K562 (cell line): ENCODE results near the gene ENOX2. TPM values are rescaled to one million over a fixed set of nuclear protein-coding genes. Genes with fewer than 3 reads are reported as not detected.

Experiments used
- ATAC-seq: fragments of 200-7000 bp; cut with Tn5 transposase; 3 replicates; pipeline ENCODE4 v1.9.1; 2020; ENCODE audit warnings: moderate library complexity
- BruUV-seq: library from RNA; stranded (reverse); fragments of 400-500 nt; replicated peaks from 2 replicates; lab custom pipeline; 2021; lab: Mats Ljungman, UMichigan
- CTCF ChIA-PET: fragments of 300-600 bp; formaldehyde crosslinking; extraction: SDS; loops from one replicate; lab custom pipeline; 2021; ENCODE audit warnings: low intra/inter-chr PET ratio; lab: Yijun Ruan, JAX
- POLR2A ChIA-PET: fragments of 300-600, 350-650 bp; sonication (Branson Sonifier 250); formaldehyde crosslinking; extraction: SDS; loops from one replicate; lab custom pipeline; 2021; ENCODE audit warnings: antibody characterized with exemption, inconsistent platforms; lab: Yijun Ruan, JAX
- DNase-seq, 4 experiments: peaks; one replicate each; pipeline versions ENCODE4 v3.0.0 to v3.0.0-alpha.2; 2011 to 2018; ENCODE audit warnings: low spot score in 3 of 4, mixed read lengths in 3 of 4; ENCODE audit errors: extremely low read depth in 1 of 4
- FAIRE-seq: peaks from 2 replicates; lab custom pipeline; 2011; peaks lifted over from hg19 to GRCh38; lab: Jason Lieb, UNC
- H2AFZ ChIP-seq: 2 replicates; pipeline ENCODE4 v1.6.0; 2011; ENCODE audit warnings: low read depth, low read length, control low read depth, inconsistent platforms
- H3K27ac ChIP-seq: fragments of 200-600 bp; 3 replicates; pipeline ENCODE4 v1.8.0; 2011; ENCODE audit warnings: low read depth, mild to moderate bottlenecking, control low read depth, inconsistent platforms, low read length, moderate library complexity, mixed read lengths; ENCODE audit errors: extremely low read depth
- H3K27me3 ChIP-seq, 2 experiments: fragments of 300-600 bp in 1 of 2; 2 replicates in 1 of 2; 3 replicates in 1 of 2; pipeline versions ENCODE4 v1.6.0 to v1.8.0; 2011; ENCODE audit warnings: inconsistent platforms in 2 of 2, low read length in 2 of 2, mild to moderate bottlenecking in 1 of 2, mixed read lengths in 1 of 2, moderate library complexity in 1 of 2; ENCODE audit not compliant: control insufficient read depth in 2 of 2, insufficient read depth in 2 of 2
- H3K36me3 ChIP-seq: fragments of 300-600 bp; 3 replicates; pipeline ENCODE4 v1.8.0; 2011; ENCODE audit warnings: mild to moderate bottlenecking, low read length, inconsistent platforms; ENCODE audit not compliant: control insufficient read depth, insufficient read depth
- H3K4me1 ChIP-seq, 2 experiments: fragments of 200-600 bp in 1 of 2; replicated peaks in 1 of 2; 2 replicates in 1 of 2; 3 replicates in 1 of 2; pipeline versions ENCODE4 v1.5.1 to v1.8.0; 2011; ENCODE audit warnings: inconsistent platforms in 2 of 2, low read length in 2 of 2, mild to moderate bottlenecking in 1 of 2, mixed read lengths in 1 of 2, moderate library complexity in 1 of 2; ENCODE audit not compliant: control insufficient read depth in 2 of 2, insufficient read depth in 2 of 2
- H3K4me2 ChIP-seq: 2 replicates; pipeline ENCODE4 v1.6.1; 2011; ENCODE audit warnings: low read length, control low read depth, inconsistent platforms, mixed read lengths; ENCODE audit not compliant: insufficient read depth
- H3K4me3 ChIP-seq: fragments of 200-600 bp; sonication (generic), shearing (Covaris generic); 2 replicates; pipeline ENCODE4 v1.5.1; 2016; ENCODE audit warnings: control low read depth, inconsistent platforms
- H3K79me2 ChIP-seq: fragments of 200-600 bp; 3 replicates; pipeline ENCODE4 v1.8.0; 2011; ENCODE audit warnings: low read length, inconsistent platforms; ENCODE audit not compliant: control insufficient read depth, insufficient read depth
- H3K9ac ChIP-seq, 2 experiments: 2 replicates each; pipeline versions ENCODE4 v1.6.0 to v1.6.1; 2011; ENCODE audit warnings: low read depth in 2 of 2, low read length in 2 of 2, control low read depth in 1 of 2, inconsistent platforms in 1 of 2, mild to moderate bottlenecking in 1 of 2, mixed read lengths in 1 of 2; ENCODE audit not compliant: insufficient read depth in 1 of 2
- H3K9me1 ChIP-seq: one replicate; pipeline ENCODE4 v1.6.0; 2011; ENCODE audit warnings: inconsistent platforms, mild to moderate bottlenecking, low read length, moderate library complexity; ENCODE audit not compliant: control insufficient read depth, insufficient read depth
- H3K9me3 ChIP-seq: replicated peaks from 2 replicates; pipeline ENCODE4 v1.5.1; 2011; ENCODE audit warnings: low read depth, low read length, inconsistent platforms; ENCODE audit not compliant: control insufficient read depth, insufficient read depth
- H4K20me1 ChIP-seq: replicated peaks from 2 replicates; pipeline ENCODE4 v1.6.1; 2011; ENCODE audit warnings: low read length, inconsistent platforms, mixed read lengths; ENCODE audit not compliant: control insufficient read depth, insufficient read depth
- DPF2 ChIP-seq: fragments of 450-650 bp; IDR thresholded peaks from 2 replicates; pipeline ENCODE4 v1.6.1; 2016
- GTF2F1 ChIP-seq: IDR thresholded peaks from 2 replicates; pipeline ENCODE4 v1.6.1; 2011; ENCODE audit warnings: low read depth, low read length, improper control_type of control experiment
- HEY1 ChIP-seq: fragments of 250-450 bp; sonication (Bioruptor Pico); IDR thresholded peaks from 2 replicates; pipeline ENCODE4 v1.5.0; 2020; ENCODE audit warnings: mild to moderate bottlenecking, moderate library complexity, borderline replicate concordance
- HMG20B ChIP-seq: fragments of 250-450 bp; sonication (Bioruptor Pico); IDR thresholded peaks from 2 replicates; pipeline ENCODE4 v1.5.0; 2021; ENCODE audit warnings: mild to moderate bottlenecking
- NFXL1 ChIP-seq: fragments of 450-650 bp; formaldehyde crosslinking; IDR thresholded peaks from 2 replicates; pipeline ENCODE4 v1.4.0; 2021; ENCODE audit warnings: mild to moderate bottlenecking
- RFX5 ChIP-seq: IDR thresholded peaks from 2 replicates; pipeline ENCODE4 v1.6.1; 2011; ENCODE audit warnings: low read depth, mild to moderate bottlenecking, improper control_type of control experiment, low read length
- SETDB1 ChIP-seq: IDR thresholded peaks from one replicate; pipeline ENCODE4 v1.6.1; 2012; ENCODE audit warnings: low read length, control low read depth, inconsistent platforms
- ZNF282 ChIP-seq: sonication (generic); formaldehyde crosslinking; IDR thresholded peaks from 2 replicates; pipeline ENCODE4 v1.8.1; 2023; ENCODE audit warnings: missing genetic modification reagents
- in situ Hi-C: fragments of 300-500 bp; cut with MboI; formaldehyde crosslinking; loops from 4 replicates; pipeline ENCODE4 v1.15.0; 2018; ENCODE audit warnings: inconsistent platforms, mixed read lengths
- intact Hi-C: fragments of 100-400 bp; cut with micrococcal nuclease; formaldehyde crosslinking; loops from 2 replicates; pipeline ENCODE4 v1.14.2; 2022
- polyA plus RNA-seq, 8 experiments: library from polyadenylated mRNA; depleted of rRNA in 4 of 8; stranded (reverse) in 5 of 8; unstranded in 3 of 8; fragments of >200 nt; fragmentation: Nextera tagmentation in 2 of 8; fragmentation: Illumina TruSeq in 1 of 8; extraction: Ambion mirVana in 2 of 8; extraction: Trizol in 1 of 8; gene quantifications; 2 replicates each; pipeline versions ENCODE4 v1.2.1 to v1.2.3, GENCODE V29; 2011 to 2014; ENCODE audit warnings: inconsistent platforms in 1 of 8, missing spikeins in 1 of 8
- total RNA-seq, 7 experiments: library from RNA; depleted of rRNA in 6 of 7; stranded (reverse); fragments of >200 nt in 6 of 7; fragmentation: Illumina TruSeq in 2 of 7; extraction: Trizol in 2 of 7; gene quantifications; 2 replicates each; pipeline versions ENCODE4 v1.2.1 to v1.2.3, GENCODE V29; 2011 to 2021; ENCODE audit warnings: low replicate concordance in 1 of 7
- TF ChIP-seq, protein P1 (sequence below): fragments of 450-650 bp; formaldehyde crosslinking; IDR thresholded peaks from 2 replicates; pipeline ENCODE4 v1.4.0; 2020; ENCODE audit warnings: mild to moderate bottlenecking, mixed read lengths
- TF ChIP-seq, protein P2 (sequence below): fragments of 450-650 bp; IDR thresholded peaks from 2 replicates; pipeline ENCODE4 v1.6.1; 2017; ENCODE audit warnings: mild to moderate bottlenecking, moderate library complexity
- TF ChIP-seq, protein P3 (sequence below): fragments of 200-600 bp; sonication (generic); IDR thresholded peaks from one replicate; pipeline ENCODE4 v1.6.1; 2012; ENCODE audit warnings: mild to moderate bottlenecking, low read depth, low read length, inconsistent platforms

ENOX2 gene
- total and polyA plus RNA-seq, 9 of the 15 experiments (the other 6 are each of a cell fraction or from before 2014, with no cell fraction given): 6.1 to 24.0 (median 13.8) TPM

DNA sequence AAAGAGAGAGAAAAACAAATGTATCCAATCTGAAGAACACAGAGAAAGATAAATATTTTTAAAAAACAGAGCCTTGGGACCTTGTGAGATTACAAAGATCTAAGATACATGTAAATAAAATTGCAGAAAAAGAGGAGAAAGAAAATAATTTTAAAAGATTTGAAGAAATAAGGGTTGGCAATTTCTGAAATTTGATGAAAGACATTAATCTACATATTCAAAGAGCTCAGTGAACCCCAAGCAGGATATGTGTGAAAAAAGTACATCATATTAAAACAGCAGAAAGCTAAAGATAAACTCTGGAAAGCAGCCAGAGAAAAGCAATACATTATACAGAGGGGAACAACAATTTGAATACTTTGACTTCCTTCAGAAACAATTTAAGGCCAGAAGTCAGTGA is 244.7 kb downstream of the ENOX2 start:
- no TSS peak for BruUV-seq
- no peak overlapping the region for H2AFZ ChIP-seq
- no peak overlapping the region for H3K4me3 ChIP-seq
- no peaks in the 10 kb centered on the region for H3K27me3 ChIP-seq
- DNase-seq (no peak), ATAC-seq (no peak), FAIRE-seq (no peak)
- no peaks in the 10 kb centered on the region for H4K20me1 ChIP-seq
- no peaks in the 10 kb centered on the region for H3K9me1 ChIP-seq
- ChIA-PET CTCF (no interaction called here), POLR2A (no interaction called here)
- H3K4me2 ChIP-seq: no peak overlapping the region
- H3K4me1 ChIP-seq: no peaks in the 10 kb centered on the region
- intact Hi-C loops: no loop called here
- no peak overlapping the region for H3K9ac ChIP-seq
- no peaks in the 10 kb centered on the region for H3K9me3 ChIP-seq
- in situ Hi-C loops: no loop called here
- H3K36me3 ChIP-seq: no peaks in the 10 kb centered on the region
- H3K79me2 ChIP-seq: no peaks in the 10 kb centered on the region
- no peak overlapping the region for H3K27ac ChIP-seq
- TF ChIP-seq, protein P1, sequence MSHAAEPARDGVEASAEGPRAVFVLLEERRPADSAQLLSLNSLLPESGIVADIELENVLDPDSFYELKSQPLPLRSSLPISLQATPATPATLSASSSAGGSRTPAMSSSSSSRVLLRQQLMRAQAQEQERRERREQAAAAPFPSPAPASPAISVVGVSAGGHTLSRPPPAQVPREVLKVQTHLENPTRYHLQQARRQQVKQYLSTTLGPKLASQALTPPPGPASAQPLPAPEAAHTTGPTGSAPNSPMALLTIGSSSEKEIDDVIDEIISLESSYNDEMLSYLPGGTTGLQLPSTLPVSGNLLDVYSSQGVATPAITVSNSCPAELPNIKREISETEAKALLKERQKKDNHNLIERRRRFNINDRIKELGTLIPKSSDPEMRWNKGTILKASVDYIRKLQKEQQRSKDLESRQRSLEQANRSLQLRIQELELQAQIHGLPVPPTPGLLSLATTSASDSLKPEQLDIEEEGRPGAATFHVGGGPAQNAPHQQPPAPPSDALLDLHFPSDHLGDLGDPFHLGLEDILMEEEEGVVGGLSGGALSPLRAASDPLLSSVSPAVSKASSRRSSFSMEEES (CRISPR knock-in tag): no peak
- TF ChIP-seq HEY1 (CRISPR knock-in tag) (no peak), RFX5 (no peak), DPF2 (no peak), NFXL1 (CRISPR knock-in tag) (no peak), HMG20B (CRISPR knock-in tag) (no peak), GTF2F1 (no peak), ZNF282 (CRISPR knock-in tag) (no peak), SETDB1 (no peak)
- TF ChIP-seq, protein P2, sequence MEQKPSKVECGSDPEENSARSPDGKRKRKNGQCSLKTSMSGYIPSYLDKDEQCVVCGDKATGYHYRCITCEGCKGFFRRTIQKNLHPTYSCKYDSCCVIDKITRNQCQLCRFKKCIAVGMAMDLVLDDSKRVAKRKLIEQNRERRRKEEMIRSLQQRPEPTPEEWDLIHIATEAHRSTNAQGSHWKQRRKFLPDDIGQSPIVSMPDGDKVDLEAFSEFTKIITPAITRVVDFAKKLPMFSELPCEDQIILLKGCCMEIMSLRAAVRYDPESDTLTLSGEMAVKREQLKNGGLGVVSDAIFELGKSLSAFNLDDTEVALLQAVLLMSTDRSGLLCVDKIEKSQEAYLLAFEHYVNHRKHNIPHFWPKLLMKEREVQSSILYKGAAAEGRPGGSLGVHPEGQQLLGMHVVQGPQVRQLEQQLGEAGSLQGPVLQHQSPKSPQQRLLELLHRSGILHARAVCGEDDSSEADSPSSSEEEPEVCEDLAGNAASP: no peak
- TF ChIP-seq, protein P3, sequence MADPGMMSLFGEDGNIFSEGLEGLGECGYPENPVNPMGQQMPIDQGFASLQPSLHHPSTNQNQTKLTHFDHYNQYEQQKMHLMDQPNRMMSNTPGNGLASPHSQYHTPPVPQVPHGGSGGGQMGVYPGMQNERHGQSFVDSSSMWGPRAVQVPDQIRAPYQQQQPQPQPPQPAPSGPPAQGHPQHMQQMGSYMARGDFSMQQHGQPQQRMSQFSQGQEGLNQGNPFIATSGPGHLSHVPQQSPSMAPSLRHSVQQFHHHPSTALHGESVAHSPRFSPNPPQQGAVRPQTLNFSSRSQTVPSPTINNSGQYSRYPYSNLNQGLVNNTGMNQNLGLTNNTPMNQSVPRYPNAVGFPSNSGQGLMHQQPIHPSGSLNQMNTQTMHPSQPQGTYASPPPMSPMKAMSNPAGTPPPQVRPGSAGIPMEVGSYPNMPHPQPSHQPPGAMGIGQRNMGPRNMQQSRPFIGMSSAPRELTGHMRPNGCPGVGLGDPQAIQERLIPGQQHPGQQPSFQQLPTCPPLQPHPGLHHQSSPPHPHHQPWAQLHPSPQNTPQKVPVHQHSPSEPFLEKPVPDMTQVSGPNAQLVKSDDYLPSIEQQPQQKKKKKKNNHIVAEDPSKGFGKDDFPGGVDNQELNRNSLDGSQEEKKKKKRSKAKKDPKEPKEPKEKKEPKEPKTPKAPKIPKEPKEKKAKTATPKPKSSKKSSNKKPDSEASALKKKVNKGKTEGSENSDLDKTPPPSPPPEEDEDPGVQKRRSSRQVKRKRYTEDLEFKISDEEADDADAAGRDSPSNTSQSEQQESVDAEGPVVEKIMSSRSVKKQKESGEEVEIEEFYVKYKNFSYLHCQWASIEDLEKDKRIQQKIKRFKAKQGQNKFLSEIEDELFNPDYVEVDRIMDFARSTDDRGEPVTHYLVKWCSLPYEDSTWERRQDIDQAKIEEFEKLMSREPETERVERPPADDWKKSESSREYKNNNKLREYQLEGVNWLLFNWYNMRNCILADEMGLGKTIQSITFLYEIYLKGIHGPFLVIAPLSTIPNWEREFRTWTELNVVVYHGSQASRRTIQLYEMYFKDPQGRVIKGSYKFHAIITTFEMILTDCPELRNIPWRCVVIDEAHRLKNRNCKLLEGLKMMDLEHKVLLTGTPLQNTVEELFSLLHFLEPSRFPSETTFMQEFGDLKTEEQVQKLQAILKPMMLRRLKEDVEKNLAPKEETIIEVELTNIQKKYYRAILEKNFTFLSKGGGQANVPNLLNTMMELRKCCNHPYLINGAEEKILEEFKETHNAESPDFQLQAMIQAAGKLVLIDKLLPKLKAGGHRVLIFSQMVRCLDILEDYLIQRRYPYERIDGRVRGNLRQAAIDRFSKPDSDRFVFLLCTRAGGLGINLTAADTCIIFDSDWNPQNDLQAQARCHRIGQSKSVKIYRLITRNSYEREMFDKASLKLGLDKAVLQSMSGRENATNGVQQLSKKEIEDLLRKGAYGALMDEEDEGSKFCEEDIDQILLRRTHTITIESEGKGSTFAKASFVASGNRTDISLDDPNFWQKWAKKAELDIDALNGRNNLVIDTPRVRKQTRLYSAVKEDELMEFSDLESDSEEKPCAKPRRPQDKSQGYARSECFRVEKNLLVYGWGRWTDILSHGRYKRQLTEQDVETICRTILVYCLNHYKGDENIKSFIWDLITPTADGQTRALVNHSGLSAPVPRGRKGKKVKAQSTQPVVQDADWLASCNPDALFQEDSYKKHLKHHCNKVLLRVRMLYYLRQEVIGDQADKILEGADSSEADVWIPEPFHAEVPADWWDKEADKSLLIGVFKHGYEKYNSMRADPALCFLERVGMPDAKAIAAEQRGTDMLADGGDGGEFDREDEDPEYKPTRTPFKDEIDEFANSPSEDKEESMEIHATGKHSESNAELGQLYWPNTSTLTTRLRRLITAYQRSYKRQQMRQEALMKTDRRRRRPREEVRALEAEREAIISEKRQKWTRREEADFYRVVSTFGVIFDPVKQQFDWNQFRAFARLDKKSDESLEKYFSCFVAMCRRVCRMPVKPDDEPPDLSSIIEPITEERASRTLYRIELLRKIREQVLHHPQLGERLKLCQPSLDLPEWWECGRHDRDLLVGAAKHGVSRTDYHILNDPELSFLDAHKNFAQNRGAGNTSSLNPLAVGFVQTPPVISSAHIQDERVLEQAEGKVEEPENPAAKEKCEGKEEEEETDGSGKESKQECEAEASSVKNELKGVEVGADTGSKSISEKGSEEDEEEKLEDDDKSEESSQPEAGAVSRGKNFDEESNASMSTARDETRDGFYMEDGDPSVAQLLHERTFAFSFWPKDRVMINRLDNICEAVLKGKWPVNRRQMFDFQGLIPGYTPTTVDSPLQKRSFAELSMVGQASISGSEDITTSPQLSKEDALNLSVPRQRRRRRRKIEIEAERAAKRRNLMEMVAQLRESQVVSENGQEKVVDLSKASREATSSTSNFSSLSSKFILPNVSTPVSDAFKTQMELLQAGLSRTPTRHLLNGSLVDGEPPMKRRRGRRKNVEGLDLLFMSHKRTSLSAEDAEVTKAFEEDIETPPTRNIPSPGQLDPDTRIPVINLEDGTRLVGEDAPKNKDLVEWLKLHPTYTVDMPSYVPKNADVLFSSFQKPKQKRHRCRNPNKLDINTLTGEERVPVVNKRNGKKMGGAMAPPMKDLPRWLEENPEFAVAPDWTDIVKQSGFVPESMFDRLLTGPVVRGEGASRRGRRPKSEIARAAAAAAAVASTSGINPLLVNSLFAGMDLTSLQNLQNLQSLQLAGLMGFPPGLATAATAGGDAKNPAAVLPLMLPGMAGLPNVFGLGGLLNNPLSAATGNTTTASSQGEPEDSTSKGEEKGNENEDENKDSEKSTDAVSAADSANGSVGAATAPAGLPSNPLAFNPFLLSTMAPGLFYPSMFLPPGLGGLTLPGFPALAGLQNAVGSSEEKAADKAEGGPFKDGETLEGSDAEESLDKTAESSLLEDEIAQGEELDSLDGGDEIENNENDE: no peak
